Measurements from ENCODE around the gene OSBPL5.

OSBPL5 gene

GRCh38 chr11:3049430-3050243 lies 115.5 kb downstream of the OSBPL5 start:
- ChIA-PET POLR2A (no interaction called here), CTCF (interaction anchor here (0.7 to 2.3 kb wide), 2 partner anchors 11 to 26 kb away, joined by 3 to 8 read pairs; no protein-coding TSS in a partner anchor)
- DNase-seq (ENCODE audit: extremely low spot score) = no peak
- TF ChIP-seq BHLHE40 (IDR thresholded peaks at IDR 0.05; ENCODE audit: borderline replicate concordance) (no peak), NFRKB (IDR thresholded peaks at IDR 0.05) (no peak), ELF4 (IDR thresholded peaks at IDR 0.05) (no peak), ARNT (IDR thresholded peaks at IDR 0.05) (no peak), FOXA1 (IDR thresholded peaks at IDR 0.05) (no peak), SP1 (IDR thresholded peaks at IDR 0.05) (no peak), SUZ12 (IDR thresholded peaks at IDR 0.05) (no peak)

DNA sequence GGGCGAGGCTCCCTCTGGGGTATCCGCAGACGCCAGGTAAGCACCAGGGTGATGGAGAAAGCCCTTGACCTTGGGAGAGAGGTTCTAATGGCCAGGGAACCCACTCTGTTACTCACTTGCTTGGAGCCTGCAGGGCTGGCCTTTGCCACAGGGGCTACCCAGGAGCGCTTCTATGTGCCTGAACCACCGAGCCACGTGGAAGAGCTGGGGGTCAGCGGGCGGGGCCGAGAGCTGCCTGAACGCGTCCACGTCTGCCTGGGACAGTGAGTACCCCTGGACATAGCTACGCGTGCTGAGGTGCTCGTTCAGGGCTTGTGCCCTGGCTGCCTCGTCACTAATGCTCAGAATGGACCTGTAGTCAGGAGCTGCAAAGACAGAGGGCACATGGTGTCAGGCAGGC lies 117.5 kb downstream of the OSBPL5 start:
- no peak for TF ChIP-seq TARDBP (IDR thresholded peaks at IDR 0.05)
- TF ChIP-seq FOXA1 (IDR thresholded peaks at IDR 0.05) = no peak
- TF ChIP-seq, protein P1, sequence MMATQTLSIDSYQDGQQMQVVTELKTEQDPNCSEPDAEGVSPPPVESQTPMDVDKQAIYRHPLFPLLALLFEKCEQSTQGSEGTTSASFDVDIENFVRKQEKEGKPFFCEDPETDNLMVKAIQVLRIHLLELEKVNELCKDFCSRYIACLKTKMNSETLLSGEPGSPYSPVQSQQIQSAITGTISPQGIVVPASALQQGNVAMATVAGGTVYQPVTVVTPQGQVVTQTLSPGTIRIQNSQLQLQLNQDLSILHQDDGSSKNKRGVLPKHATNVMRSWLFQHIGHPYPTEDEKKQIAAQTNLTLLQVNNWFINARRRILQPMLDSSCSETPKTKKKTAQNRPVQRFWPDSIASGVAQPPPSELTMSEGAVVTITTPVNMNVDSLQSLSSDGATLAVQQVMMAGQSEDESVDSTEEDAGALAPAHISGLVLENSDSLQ (IDR thresholded peaks at IDR 0.05) = no peak
- no peak for TF ChIP-seq L3MBTL2 (conservative IDR thresholded peaks at IDR 0.05)
- TF ChIP-seq ZNF384 (IDR thresholded peaks at IDR 0.05) = no peak
- TF ChIP-seq FOXK2 (IDR thresholded peaks at IDR 0.05) = no peak
- TF ChIP-seq CTBP1 (IDR thresholded peaks at IDR 0.05; ENCODE audit: borderline replicate concordance) = no peak
- TF ChIP-seq ELF4 (IDR thresholded peaks at IDR 0.05) = no peak
- TF ChIP-seq ARNT (IDR thresholded peaks at IDR 0.05) = no peak
- TF ChIP-seq BHLHE40 (IDR thresholded peaks at IDR 0.05; ENCODE audit: borderline replicate concordance) = no peak
- TF ChIP-seq LEF1 (IDR thresholded peaks at IDR 0.05; ENCODE audit: borderline replicate concordance) = no peak
- TF ChIP-seq NFRKB (IDR thresholded peaks at IDR 0.05) = no peak
- TF ChIP-seq HDGF (IDR thresholded peaks at IDR 0.05; ENCODE audit: borderline replicate concordance) = no peak
- TF ChIP-seq SP1 (IDR thresholded peaks at IDR 0.05) = no peak
- ChIA-PET POLR2A (no interaction called here), CTCF (no interaction called here)
- DNase-seq (ENCODE audit: extremely low spot score) = no peak

DNA sequence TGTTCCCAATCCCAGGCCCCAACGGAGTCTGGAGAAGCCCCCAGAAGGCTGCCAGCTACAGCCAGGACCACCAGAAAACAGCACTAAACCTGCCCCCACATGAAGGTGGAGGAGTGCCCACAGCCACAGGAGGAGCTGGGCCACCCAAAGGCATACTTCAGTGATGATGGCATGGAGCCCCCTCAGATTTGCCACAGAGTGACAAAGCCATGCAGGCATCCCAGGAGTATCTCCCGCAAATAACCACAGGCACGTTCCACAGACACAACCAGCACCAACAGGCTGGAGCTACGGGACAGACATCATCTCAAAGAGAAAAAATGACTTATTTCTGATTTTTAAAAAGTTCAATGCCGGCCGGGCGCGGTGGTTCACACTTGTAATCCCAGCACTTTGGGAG lies 118.5 kb downstream of the OSBPL5 start:
- DNase-seq (ENCODE audit: extremely low spot score) = no peak
- no peak for TF ChIP-seq ZNF384 (IDR thresholded peaks at IDR 0.05)
- no peak for TF ChIP-seq ELF4 (IDR thresholded peaks at IDR 0.05)
- TF ChIP-seq NFRKB (IDR thresholded peaks at IDR 0.05) = no peak
- TF ChIP-seq LEF1 (IDR thresholded peaks at IDR 0.05; ENCODE audit: borderline replicate concordance) = no peak
- TF ChIP-seq FOXA1 (IDR thresholded peaks at IDR 0.05) = no peak
- no peak for TF ChIP-seq L3MBTL2 (conservative IDR thresholded peaks at IDR 0.05)
- ChIA-PET CTCF (no interaction called here), POLR2A (no interaction called here)

GRCh38 chr11:3046190-3046589 lies 118.9 kb downstream of the OSBPL5 start:
- ChIA-PET POLR2A (interaction anchor here (1.0 kb wide), 1 partner anchor 11 kb away, joined by 4 read pairs; the partner anchor contains the start of gene CARS1), CTCF (interaction anchor here (0.6 kb wide), 1 partner anchor 33 kb away, joined by 3 read pairs; no protein-coding TSS in a partner anchor)
- TF ChIP-seq NFRKB (IDR thresholded peaks at IDR 0.05) = no peak
- no peak for DNase-seq (ENCODE audit: extremely low spot score)

DNA sequence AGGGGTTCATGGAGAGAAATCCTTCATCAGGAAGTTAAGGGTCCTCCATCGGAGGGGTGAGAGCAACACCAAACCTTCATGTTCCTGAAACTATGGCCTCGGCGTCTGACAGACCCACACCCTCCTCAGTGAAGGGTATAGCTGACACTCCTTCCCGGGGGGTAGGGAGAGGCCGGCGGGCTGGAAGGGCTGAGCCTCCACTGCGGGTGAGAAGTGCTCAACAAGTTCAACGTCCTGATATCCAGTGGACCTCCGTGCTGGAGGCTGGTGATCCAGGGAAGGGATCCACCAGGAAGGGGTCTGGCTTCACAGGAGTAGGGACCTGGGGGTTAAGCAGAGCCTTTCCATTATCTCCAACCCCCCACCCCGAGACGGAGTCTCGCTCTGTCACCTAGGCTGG lies 120.2 kb downstream of the OSBPL5 start:
- DNase-seq (ENCODE audit: extremely low spot score) = no peak
- CTCF ChIA-PET = no interaction called here
- TF ChIP-seq TARDBP (IDR thresholded peaks at IDR 0.05) (no peak), BHLHE40 (IDR thresholded peaks at IDR 0.05; ENCODE audit: borderline replicate concordance) (no peak), ARNT (IDR thresholded peaks at IDR 0.05) (no peak), L3MBTL2 (conservative IDR thresholded peaks at IDR 0.05) (no peak), ELF4 (IDR thresholded peaks at IDR 0.05) (no peak), FOXK2 (IDR thresholded peaks at IDR 0.05) (no peak), SP1 (IDR thresholded peaks at IDR 0.05) (no peak)
- TF ChIP-seq, protein P1 (IDR thresholded peaks at IDR 0.05) = no peak
- POLR2A ChIA-PET = no interaction called here

- TF ChIP-seq TARDBP (IDR thresholded peaks at IDR 0.05) (no peak), CTBP1 (IDR thresholded peaks at IDR 0.05; ENCODE audit: borderline replicate concordance) (no peak), SUZ12 (IDR thresholded peaks at IDR 0.05) (no peak), FOXK2 (IDR thresholded peaks at IDR 0.05) (no peak)
- ChIA-PET POLR2A (no interaction called here), CTCF (interaction anchor here (2.1 kb wide), 1 partner anchor 48 kb away, joined by 8 read pairs; no protein-coding TSS in a partner anchor)
- no peak for DNase-seq (ENCODE audit: extremely low spot score)
Observed at GRCh38 chr11:3044004-3044403, 121.1 kb downstream of the OSBPL5 start.

DNA sequence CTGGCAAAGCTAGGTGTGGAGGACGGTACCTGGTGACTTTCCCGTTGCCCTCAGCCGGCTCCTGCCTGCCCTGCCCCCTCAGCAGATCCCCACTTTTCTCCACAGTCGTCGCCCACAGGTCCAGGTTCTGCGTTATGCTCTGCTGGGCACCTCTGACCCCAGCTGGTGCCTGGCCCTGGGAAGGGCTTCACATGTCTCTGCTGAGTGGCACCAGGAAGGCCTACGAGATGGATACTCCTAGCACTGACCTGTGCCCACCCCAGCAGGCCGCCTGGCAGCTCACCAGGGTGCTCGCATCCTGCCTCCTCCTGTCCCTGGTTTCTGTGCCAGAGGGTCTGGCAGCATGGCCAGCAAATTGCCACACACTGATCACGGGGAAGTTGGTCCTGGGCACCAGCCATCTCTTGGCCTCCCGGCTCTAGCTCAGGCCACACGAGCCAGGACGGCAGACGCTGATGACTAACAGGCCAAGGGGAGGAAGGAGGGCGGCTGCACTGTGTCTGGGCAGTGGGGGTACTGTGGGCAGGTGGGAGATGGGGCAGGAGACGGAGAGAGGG lies 121.7 kb downstream of the OSBPL5 start:
- no peak for DNase-seq (ENCODE audit: extremely low spot score)
- ChIA-PET CTCF (interaction anchor here (2.1 kb wide), 1 partner anchor 48 kb away, joined by 8 read pairs; no protein-coding TSS in a partner anchor), POLR2A (no interaction called here)
- no peak for TF ChIP-seq FOXK2 (IDR thresholded peaks at IDR 0.05)
- TF ChIP-seq ARNT (IDR thresholded peaks at IDR 0.05) = no peak
- no peak for TF ChIP-seq BHLHE40 (IDR thresholded peaks at IDR 0.05; ENCODE audit: borderline replicate concordance)
- TF ChIP-seq CTBP1 (IDR thresholded peaks at IDR 0.05; ENCODE audit: borderline replicate concordance) = no peak
- TF ChIP-seq LEF1 (IDR thresholded peaks at IDR 0.05; ENCODE audit: borderline replicate concordance) = no peak
- TF ChIP-seq SP1 (IDR thresholded peaks at IDR 0.05) = no peak
- no peak for TF ChIP-seq NFRKB (IDR thresholded peaks at IDR 0.05)
